GM18873 (cell line): ENCODE results near the gene SLC37A1.
A peak's percentile ranks its signal among the peaks of the same experiment; 100 is the strongest.

Source experiments
- ATAC-seq: cut with Tn5 transposase; IDR thresholded peaks from one replicate; pipeline ENCODE4 v1.9.1; 2021; ENCODE audit warnings: mild to moderate bottlenecking, moderate library complexity, moderate number of reproducible peaks; ENCODE audit not compliant: unreplicated experiment, low FRiP score

The SLC37A1 gene

DNA sequence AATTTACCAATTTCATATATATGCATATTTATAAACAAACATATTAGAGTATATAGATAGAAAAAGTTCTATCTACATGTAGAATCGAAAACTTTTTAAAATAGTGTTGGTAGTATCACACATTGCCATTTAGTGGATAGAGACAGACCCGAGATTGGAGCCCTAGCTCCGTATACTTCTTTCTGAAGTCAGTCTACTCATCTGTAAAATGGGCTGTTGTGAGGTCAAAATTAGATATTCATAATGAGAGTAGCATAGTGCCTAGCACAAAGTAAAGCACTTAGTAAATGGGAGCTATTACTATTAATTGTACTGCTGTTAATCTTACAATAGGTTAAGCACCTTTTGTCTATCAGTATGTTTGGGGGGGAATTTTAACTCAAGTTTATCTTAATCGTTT is 13.4 kb upstream of the SLC37A1 start:
- no peak for ATAC-seq

DNA sequence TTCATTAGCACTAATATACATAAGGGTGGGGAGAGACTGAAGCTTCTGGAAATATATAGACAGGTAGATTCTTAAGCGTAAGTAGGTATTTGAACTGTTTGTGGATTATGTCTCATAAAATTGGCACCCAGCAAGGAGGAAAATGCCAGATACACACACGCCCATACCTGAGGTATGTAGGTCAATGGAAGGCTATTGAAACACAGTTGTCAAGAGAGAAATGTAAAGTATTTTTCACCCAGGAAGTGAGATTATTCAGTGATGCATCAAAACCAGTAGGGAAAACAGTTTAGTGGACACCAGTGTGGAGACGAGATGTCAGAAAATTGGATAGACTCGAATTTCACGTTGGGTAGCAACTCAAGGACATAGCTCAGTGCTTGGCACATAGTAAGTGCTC is 12.9 kb upstream of the SLC37A1 start:
- no peak for ATAC-seq

DNA sequence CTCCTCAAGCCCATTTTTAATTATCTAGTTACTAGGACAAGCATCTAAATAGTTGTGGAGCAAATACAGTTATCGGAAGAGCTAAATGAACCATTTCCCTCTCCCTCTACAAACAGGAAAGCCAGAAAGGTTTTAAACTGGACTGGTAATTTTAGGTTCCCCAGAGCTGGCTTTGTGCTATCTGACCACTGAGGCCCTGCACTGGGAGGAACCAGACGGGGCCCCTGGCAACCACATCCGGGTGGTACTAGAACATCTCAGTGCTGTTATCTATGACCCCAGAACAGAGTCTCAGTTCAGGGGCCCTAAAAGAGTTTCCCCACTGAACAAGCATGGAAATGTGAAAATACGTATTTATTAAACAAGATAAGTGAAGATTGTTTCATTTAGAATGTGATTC is 9.9 kb upstream of the SLC37A1 start:
- ATAC-seq = no peak

DNA sequence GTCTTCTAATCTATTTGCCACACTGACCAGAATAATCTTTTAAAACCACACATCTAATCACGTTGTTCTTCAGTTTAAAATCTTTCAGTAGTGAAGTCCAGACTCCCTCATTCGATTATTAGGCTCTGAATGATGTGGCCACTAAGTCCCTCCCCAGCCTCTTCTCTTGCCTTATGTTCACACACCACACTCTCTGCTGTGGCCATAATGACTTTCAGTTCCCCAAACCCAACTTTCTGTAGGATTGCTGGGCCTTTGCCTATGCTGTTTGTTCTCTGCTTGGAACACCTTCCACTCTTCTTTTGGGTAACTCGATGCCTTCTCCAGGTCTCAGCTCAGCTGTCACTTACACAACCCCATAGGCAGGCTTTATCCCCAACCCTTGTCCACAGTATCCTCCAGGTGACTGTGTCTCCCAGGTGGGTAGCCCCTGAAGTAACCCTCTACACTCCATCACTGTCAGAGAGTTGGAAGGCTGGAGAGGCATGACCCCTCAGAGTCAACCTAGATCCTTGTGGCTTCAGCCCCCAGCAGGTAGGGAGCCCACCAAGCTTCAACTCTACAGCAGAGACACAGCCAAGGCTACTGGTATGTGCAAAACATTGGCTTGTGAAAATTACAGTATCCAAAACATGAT is 8.4 kb upstream of the SLC37A1 start:
- no peak for ATAC-seq

- no peak for ATAC-seq
Measured at GRCh38 chr21:42507418-42507817, 6.2 kb upstream of the SLC37A1 start.

- no peak for ATAC-seq
Measured at GRCh38 chr21:42508371-42508770, 5.3 kb upstream of the SLC37A1 start.

DNA sequence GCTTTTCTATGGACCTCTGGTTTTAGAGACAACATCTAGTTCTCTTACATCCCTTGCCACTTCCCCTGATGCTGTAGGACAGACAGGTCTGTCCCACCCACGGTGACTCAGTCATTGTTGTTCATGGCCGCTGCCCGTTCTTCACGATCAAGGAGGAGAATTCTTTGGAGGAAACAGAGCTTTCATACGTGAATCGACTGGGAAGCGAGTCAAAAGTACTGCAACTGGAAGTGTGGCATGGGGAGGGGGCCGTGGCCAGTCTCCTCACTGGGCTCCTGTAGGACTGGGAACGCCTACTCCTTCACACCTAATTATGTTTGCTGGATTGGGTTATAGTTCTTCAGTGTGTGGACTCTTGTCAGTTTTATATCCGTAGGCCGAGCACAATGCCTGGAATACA is 4.4 kb upstream of the SLC37A1 start:
- no peak for ATAC-seq

DNA sequence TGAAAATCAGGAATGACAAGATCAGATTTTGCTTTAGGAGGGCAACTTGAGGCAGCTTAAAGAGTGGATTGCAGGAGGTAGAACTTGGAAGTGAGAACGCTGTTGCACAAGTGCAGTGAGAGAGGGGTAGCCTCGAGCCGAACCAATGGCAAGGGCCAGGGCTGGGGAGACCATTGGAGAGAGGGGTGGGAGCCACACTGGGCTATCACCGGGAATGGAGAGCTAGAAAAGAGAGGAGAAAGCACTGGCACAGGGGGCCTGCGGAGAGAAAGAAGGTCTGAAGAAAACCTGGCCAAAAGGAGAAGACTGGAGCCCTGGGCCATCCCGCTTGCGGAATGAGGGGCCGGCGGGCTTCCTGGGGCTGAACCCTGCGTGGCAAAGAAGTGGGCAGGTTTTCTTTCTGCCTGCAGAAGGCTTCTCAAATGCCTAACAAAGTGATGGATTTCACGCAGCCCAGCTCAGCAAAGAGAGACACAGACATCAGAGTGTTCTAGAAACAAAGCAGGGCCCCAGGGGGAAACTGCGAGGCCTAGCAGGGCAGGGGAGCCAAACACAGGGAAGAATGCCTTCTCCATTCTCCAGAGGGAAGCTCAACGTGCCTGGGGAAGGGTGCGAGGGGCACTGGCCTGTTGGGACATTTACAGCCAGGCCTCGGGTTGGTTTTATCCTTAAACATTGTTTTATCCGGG is 1.2 kb upstream of the SLC37A1 start:
- ATAC-seq = no peak

- peak; percentile 40 for ATAC-seq
Measured at GRCh38 chr21:42513985-42514882, 582 bp downstream of the SLC37A1 start.

- no peak for ATAC-seq
Measured at GRCh38 chr21:42514883-42515228, 1.2 kb downstream of the SLC37A1 start.

GRCh38 chr21:42515708-42516502 is 2.3 kb downstream of the SLC37A1 start:
- no peak for ATAC-seq

DNA sequence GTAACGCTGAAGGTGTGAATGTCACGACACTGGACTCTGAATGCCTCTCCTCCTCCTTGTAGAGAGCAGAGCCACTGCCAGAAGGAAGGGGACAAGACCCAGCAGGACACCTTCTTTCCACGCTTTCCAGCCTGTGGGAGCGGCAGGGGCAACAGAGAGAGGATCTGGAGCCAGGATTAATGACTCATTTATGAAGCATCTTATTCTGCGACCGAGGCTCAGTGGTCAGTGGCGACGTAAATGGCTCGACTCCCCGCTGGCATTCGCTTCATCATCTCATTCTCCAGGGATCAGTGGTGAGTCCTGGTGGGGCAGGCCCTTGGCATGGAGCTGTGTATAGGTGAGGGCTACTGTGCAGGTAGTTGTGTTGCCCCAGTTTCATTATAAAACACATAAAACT is 4.6 kb downstream of the SLC37A1 start:
- ATAC-seq = no peak

- no peak for ATAC-seq
Measured at GRCh38 chr21:42518626-42519025, 5.0 kb downstream of the SLC37A1 start.

DNA sequence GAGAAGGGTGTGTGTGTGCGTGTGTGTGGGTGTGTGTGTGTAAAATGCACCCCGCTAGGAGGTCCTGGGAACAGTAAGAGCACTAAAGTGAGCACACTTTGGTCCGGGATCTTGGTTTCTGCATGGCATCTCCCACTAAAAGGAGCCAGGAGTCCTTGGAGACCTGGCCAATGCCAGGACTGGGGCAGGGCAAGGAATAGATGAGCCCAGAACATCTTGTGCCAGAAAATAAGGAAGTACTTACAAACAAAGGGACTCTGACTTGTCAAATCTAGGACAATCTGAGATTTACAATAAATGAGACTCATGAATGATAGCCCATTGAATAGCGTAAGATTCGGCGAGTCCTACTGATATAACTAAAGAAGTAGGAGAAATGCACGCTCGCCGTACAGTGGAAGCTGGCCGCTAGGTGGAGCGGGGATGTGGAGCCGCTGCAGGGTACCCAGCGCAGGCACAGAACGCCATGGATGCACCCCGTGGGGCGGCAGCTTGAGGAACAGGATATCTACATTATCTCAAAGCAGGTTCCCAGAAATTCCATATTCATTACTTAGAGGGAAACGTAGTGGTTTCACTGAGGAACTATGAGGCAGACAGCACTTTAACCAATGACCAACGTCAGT is 7.1 kb downstream of the SLC37A1 start:
- no peak for ATAC-seq

- ATAC-seq = no peak
Measured at GRCh38 chr21:42521384-42521783, 7.7 kb downstream of the SLC37A1 start.

DNA sequence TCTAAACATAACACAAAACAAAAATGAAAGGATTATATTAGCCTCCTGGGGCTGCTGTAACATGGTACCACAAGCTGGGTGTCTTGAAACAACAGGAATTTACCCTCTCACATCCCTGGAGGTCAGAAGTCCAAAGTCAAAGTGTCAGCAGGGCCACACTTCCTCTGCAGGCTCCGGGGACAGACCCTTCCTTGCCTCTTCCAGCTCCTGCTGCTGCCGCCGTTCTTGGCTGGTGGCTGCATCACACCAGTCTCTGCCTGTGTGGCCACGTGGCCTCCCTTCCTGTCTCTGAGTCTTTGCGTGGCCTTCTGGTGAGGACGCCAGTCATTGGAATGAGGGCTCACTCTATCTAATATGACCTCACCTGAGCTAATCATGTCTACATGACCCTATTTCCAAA is 8.2 kb downstream of the SLC37A1 start:
- ATAC-seq = no peak

- no peak for ATAC-seq
Measured at GRCh38 chr21:42522271-42522670, 8.6 kb downstream of the SLC37A1 start.

DNA sequence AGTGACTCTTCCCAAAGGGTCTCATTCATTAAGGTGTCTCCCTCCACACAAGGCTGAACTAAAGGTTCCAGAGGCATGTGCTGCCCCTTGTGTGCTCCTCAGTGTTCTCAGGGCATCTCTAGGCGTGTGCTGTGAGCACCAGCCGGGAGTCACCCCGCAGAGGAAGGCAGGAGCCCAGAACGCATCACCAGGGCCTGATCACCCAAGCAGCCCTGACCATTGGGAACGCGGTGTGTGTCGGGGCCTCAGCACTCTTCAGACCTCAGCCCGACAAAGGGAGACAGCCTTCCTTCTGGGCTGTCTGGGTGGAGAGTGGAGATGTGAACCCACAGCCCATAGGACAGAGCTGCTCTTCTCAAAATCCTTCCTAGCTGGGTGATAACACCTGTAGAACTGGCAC is 9.1 kb downstream of the SLC37A1 start:
- ATAC-seq = no peak

GRCh38 chr21:42523211-42523610 is 9.6 kb downstream of the SLC37A1 start:
- no peak for ATAC-seq

GRCh38 chr21:42523941-42524340 is 10.3 kb downstream of the SLC37A1 start:
- no peak for ATAC-seq
